ENCODE measurements around the gene TSPAN7. TPM values are rescaled to one million over a fixed set of nuclear protein-coding genes. Genes with fewer than 3 reads are reported as not detected.

Gene TSPAN7
- total and polyA plus RNA-seq, 9 of the 15 experiments (the other 6 are each of a cell fraction or from before 2014, with no cell fraction given): 0.07 to 0.29 (median 0.12) TPM; not detected in 1

DNA sequence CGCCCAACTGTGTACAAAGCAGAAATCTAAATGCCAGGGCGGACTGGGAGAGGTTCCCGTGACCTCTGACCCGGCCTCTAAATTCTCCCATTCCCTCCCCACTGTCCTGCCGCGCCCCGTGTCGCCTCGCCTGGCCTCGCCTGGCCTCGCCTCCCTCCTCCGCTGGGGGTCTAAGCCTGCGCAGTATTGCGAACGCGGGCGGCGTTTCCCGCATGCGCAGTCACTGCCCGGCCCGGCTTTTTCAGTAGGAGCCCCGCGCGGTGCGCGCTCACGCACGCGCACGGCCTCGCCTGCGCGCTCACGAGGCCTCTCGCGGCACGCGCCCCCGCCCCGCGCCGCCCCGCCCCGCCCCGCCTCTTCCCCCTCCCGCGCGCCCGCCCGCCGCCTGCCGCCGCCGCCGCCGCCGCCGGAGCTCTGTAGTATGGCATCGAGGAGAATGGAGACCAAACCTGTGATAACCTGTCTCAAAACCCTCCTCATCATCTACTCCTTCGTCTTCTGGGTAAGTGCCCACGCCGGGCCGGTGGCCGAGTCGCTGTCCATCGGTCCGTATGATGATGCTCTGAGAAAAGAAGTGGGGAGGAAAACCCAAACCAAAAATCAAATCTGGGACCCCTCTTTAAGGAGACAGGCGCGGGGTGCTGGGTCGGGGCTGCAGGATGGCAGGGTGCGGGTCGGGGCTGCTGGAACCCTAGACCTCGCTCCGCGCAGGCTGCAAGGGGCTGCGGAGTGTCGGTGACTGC is at the start of gene TSPAN7 (continued):
- TF ChIP-seq CBFB (CRISPR knock-in tag; IDR thresholded peaks at IDR 0.05) (no peak), ZNF707 (CRISPR knock-in tag; conservative IDR thresholded peaks at IDR 0.05) (no peak), RBBP5 (IDR thresholded peaks at IDR 0.05; ENCODE audit: borderline replicate concordance, insufficient read depth, low read length, poor library complexity, severe bottlenecking) (no peak), SRSF3 (IDR thresholded peaks at IDR 0.05; ENCODE audit: insufficient read depth, low read length) (no peak), MED1 (CRISPR knock-in tag; IDR thresholded peaks at IDR 0.05; ENCODE audit: borderline replicate concordance) (no peak)
- TF ChIP-seq, protein P1, sequence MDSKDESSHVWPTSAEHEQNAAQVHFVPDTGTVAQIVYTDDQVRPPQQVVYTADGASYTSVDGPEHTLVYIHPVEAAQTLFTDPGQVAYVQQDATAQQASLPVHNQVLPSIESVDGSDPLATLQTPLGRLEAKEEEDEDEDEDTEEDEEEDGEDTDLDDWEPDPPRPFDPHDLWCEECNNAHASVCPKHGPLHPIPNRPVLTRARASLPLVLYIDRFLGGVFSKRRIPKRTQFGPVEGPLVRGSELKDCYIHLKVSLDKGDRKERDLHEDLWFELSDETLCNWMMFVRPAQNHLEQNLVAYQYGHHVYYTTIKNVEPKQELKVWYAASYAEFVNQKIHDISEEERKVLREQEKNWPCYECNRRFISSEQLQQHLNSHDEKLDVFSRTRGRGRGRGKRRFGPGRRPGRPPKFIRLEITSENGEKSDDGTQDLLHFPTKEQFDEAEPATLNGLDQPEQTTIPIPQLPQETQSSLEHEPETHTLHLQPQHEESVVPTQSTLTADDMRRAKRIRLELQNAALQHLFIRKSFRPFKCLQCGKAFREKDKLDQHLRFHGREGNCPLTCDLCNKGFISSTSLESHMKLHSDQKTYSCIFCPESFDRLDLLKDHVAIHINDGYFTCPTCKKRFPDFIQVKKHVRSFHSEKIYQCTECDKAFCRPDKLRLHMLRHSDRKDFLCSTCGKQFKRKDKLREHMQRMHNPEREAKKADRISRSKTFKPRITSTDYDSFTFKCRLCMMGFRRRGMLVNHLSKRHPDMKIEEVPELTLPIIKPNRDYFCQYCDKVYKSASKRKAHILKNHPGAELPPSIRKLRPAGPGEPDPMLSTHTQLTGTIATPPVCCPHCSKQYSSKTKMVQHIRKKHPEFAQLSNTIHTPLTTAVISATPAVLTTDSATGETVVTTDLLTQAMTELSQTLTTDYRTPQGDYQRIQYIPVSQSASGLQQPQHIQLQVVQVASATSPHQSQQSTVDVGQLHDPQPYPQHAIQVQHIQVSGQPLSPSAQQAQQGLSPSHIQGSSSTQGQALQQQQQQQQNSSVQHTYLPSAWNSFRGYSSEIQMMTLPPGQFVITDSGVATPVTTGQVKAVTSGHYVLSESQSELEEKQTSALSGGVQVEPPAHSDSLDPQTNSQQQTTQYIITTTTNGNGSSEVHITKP (IDR thresholded peaks at IDR 0.05; ENCODE audit: partially characterized antibody): peak; percentile 51
- TF ChIP-seq, protein P2, sequence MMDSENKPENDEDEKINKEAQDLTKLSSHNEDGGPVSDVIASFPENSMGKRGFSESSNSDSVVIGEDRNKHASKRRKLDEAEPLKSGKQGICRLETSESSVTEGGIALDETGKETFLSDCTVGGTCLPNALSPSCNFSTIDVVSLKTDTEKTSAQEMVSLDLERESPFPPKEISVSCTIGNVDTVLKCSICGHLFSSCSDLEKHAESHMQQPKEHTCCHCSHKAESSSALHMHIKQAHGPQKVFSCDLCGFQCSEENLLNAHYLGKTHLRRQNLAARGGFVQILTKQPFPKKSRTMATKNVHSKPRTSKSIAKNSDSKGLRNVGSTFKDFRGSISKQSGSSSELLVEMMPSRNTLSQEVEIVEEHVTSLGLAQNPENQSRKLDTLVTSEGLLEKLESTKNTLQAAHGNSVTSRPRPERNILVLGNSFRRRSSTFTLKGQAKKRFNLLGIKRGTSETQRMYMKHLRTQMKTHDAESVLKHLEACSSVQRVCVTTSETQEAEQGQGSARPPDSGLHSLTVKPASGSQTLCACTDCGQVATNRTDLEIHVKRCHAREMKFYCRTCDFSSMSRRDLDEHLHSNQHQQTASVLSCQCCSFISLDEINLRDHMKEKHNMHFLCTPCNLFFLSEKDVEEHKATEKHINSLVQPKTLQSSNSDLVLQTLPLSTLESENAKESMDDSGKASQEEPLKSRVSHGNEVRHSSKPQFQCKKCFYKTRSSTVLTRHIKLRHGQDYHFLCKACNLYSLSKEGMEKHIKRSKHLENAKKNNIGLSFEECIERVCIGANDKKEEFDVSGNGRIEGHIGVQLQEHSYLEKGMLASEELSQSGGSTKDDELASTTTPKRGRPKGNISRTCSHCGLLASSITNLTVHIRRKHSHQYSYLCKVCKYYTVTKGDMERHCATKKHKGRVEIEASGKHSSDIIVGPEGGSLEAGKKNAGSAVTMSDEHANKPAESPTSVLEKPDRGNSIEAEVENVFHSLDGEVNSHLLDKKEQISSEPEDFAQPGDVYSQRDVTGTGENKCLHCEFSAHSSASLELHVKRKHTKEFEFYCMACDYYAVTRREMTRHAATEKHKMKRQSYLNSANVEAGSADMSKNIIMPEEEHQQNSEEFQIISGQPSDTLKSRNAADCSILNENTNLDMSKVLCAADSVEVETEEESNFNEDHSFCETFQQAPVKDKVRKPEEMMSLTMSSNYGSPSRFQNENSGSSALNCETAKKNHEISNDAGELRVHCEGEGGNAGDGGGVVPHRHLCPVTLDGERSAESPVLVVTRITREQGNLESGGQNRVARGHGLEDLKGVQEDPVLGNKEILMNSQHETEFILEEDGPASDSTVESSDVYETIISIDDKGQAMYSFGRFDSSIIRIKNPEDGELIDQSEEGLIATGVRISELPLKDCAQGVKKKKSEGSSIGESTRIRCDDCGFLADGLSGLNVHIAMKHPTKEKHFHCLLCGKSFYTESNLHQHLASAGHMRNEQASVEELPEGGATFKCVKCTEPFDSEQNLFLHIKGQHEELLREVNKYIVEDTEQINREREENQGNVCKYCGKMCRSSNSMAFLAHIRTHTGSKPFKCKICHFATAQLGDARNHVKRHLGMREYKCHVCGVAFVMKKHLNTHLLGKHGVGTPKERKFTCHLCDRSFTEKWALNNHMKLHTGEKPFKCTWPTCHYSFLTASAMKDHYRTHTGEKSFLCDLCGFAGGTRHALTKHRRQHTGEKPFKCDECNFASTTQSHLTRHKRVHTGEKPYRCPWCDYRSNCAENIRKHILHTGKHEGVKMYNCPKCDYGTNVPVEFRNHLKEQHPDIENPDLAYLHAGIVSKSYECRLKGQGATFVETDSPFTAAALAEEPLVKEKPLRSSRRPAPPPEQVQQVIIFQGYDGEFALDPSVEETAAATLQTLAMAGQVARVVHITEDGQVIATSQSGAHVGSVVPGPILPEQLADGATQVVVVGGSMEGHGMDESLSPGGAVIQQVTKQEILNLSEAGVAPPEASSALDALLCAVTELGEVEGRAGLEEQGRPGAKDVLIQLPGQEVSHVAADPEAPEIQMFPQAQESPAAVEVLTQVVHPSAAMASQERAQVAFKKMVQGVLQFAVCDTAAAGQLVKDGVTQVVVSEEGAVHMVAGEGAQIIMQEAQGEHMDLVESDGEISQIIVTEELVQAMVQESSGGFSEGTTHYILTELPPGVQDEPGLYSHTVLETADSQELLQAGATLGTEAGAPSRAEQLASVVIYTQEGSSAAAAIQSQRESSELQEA (IDR thresholded peaks at IDR 0.05; ENCODE audit: low read depth): no peak
- TF ChIP-seq, protein P3, sequence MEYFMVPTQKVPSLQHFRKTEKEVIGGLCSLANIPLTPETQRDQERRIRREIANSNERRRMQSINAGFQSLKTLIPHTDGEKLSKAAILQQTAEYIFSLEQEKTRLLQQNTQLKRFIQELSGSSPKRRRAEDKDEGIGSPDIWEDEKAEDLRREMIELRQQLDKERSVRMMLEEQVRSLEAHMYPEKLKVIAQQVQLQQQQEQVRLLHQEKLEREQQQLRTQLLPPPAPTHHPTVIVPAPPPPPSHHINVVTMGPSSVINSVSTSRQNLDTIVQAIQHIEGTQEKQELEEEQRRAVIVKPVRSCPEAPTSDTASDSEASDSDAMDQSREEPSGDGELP (CRISPR knock-in tag; IDR thresholded peaks at IDR 0.05; ENCODE audit: borderline replicate concordance): peak; percentile 24; the same call in 1 of the 2 replicates
- TF ChIP-seq, protein P4, sequence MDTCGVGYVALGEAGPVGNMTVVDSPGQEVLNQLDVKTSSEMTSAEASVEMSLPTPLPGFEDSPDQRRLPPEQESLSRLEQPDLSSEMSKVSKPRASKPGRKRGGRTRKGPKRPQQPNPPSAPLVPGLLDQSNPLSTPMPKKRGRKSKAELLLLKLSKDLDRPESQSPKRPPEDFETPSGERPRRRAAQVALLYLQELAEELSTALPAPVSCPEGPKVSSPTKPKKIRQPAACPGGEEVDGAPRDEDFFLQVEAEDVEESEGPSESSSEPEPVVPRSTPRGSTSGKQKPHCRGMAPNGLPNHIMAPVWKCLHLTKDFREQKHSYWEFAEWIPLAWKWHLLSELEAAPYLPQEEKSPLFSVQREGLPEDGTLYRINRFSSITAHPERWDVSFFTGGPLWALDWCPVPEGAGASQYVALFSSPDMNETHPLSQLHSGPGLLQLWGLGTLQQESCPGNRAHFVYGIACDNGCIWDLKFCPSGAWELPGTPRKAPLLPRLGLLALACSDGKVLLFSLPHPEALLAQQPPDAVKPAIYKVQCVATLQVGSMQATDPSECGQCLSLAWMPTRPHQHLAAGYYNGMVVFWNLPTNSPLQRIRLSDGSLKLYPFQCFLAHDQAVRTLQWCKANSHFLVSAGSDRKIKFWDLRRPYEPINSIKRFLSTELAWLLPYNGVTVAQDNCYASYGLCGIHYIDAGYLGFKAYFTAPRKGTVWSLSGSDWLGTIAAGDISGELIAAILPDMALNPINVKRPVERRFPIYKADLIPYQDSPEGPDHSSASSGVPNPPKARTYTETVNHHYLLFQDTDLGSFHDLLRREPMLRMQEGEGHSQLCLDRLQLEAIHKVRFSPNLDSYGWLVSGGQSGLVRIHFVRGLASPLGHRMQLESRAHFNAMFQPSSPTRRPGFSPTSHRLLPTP (IDR thresholded peaks at IDR 0.05; ENCODE audit: borderline replicate concordance, extremely low read depth, insufficient read length): no peak
